ENCODE measurements around the gene UBE2J2. TPM values are rescaled to one million over a fixed set of nuclear protein-coding genes. Genes with fewer than 3 reads are reported as not detected.
A peak's percentile ranks its signal among the peaks of the same experiment; 100 is the strongest.

The UBE2J2 gene
- total RNA-seq, 1 donor from 2014 or later, result 52.0 TPM

GRCh38 chr1:1273209-1273511, 494 bp downstream of the UBE2J2 start:
- Mint-ChIP-seq H3K4me1 (ENCODE audit: low read depth) (peaks cover 41% of the 10 kb centered on the region), H3K27me3 (ENCODE audit: low read depth) (no peaks in the 10 kb centered on the region)
- DNase-seq (ENCODE audit: low spot score), result no peak

DNA sequence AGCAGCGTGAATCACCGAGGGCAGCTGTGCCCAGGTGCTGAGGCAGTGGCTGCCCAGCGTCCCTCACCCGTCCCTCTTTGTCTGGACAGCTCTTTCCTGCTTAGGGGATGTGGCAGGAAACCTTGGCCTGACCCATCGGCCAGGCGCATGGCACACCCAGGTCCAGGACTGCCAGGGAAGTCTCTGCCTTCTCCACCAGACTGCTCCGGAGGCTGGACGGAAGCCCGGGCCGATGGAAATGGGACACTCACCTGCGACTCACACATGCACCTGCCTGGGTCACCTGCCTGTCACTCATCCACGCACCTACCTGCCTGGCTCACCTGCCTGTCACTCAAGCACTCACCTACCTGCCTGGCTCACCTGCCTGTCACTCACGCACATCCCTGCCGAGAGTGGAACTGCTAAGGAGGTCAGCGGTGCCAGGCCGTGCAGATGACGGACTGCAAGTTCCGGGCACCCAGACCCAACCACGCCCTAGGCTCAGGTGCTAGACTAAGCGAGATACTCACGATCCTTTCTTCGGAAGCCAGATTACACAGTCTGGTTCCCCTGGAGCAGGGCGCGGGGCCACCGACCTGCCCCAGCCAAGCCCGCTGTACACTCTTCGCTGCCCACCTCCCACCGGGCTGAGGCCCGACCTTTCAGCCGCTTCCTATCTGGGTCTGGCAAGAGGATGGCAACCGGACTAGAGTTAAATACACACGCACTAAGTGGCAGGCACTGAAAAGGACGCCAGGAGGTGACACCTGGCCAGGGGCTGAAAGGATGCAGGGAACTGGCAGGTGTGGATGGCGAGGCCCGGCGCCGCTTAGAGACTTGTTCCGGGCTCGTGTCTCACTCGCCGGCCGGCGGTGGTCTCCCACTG, 1.1 kb downstream of the UBE2J2 start:
- Mint-ChIP-seq H3K4me3 (ENCODE audit: unreplicated experiment) (peak overlapping the region; percentile 87), H3K27me3 (ENCODE audit: low read depth) (no peaks in the 10 kb centered on the region), H3K4me1 (ENCODE audit: low read depth) (peaks cover 41% of the 10 kb centered on the region), H3K36me3 (ENCODE audit: low read depth) (no peaks in the 10 kb centered on the region), H3K9me3 (ENCODE audit: low read depth) (no peaks in the 10 kb centered on the region), H3K27ac (ENCODE audit: unreplicated experiment) (peak overlapping the region; percentile 93)
- DNase-seq (ENCODE audit: low spot score), result no peak
- TF ChIP-seq CTCF (IDR thresholded peaks at IDR 0.05), result peak; percentile 10

More at GRCh38 chr1:1273209-1273511, 494 bp downstream of the UBE2J2 start:
- Mint-ChIP-seq H3K27ac (ENCODE audit: unreplicated experiment) (peak overlapping the region; percentile 93), H3K9me3 (ENCODE audit: low read depth) (no peaks in the 10 kb centered on the region), H3K36me3 (ENCODE audit: low read depth) (no peaks in the 10 kb centered on the region), H3K4me3 (ENCODE audit: unreplicated experiment) (peak overlapping the region; percentile 87)
- no peak for TF ChIP-seq CTCF (IDR thresholded peaks at IDR 0.05)

DNA sequence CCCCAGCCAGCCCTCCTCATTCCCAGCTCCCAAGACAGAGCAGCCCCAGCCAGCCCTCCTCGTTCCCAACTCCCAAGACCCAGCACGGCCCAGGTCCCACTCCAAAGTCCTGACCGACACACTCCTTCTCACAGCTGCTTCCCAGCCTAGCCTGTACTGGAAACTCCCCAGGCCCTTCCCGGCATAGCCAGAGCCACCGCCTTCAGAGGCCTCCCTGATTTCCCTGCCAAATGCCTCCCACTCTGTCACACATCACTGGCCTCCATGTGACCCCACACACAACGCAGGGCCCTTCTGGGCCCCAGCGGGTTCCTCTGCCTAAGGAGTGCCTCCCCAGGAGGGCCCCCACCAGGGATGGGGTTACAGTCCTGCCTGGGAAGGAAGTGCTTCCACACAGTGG, 2.8 kb downstream of the UBE2J2 start:
- peaks cover 1% of the 10 kb centered on the region for H3K36me3 Mint-ChIP-seq (ENCODE audit: low read depth)
- TF ChIP-seq CTCF (IDR thresholded peaks at IDR 0.05), result no peak
- no peaks in the 10 kb centered on the region for H3K9me3 Mint-ChIP-seq (ENCODE audit: low read depth)

DNA sequence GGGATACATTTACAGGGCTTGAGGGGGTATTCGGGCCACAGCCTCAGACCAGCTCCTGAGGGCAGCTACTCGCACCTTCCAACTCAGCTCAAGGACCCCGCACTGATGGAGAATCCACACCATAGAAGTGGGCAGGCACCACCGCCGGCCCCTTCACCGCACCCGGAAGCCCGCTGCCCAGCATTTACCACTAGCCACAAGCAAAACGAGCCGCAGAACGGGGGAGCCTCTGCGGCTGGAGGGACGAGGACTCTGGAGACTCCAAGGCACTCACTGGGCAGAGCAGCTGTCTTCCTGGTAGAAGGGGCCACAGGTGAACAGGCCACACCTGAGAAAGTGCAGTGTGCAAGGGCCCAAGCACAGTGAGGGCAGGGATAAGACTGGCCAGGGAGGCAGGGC, 5.4 kb downstream of the UBE2J2 start:
- Mint-ChIP-seq H3K27me3 (ENCODE audit: low read depth) (no peaks in the 10 kb centered on the region), H3K4me1 (ENCODE audit: low read depth) (peaks cover 57% of the 10 kb centered on the region), H3K36me3 (ENCODE audit: low read depth) (peaks cover 4% of the 10 kb centered on the region), H3K27ac (ENCODE audit: unreplicated experiment) (peak overlapping the region; percentile 32), H3K4me3 (ENCODE audit: unreplicated experiment) (no peak overlapping the region), H3K9me3 (ENCODE audit: low read depth) (no peaks in the 10 kb centered on the region)
- no peak for DNase-seq (ENCODE audit: low spot score)
- no peak for TF ChIP-seq CTCF (IDR thresholded peaks at IDR 0.05)

More for the DNA sequence above, 2.8 kb downstream of the UBE2J2 start:
- Mint-ChIP-seq H3K4me1 (ENCODE audit: low read depth) (peaks cover 45% of the 10 kb centered on the region), H3K27me3 (ENCODE audit: low read depth) (no peaks in the 10 kb centered on the region), H3K27ac (ENCODE audit: unreplicated experiment) (peak overlapping the region; percentile 83), H3K4me3 (ENCODE audit: unreplicated experiment) (peak overlapping the region; percentile 13)
- no peak for DNase-seq (ENCODE audit: low spot score)

- H3K36me3 Mint-ChIP-seq (ENCODE audit: low read depth), result peaks cover 6% of the 10 kb centered on the region
- H3K4me3 Mint-ChIP-seq (ENCODE audit: unreplicated experiment), result no peak overlapping the region
- DNase-seq (ENCODE audit: low spot score), result no peak
- TF ChIP-seq CTCF (IDR thresholded peaks at IDR 0.05), result no peak
- H3K4me1 Mint-ChIP-seq (ENCODE audit: low read depth), result peaks cover 52% of the 10 kb centered on the region
- H3K27me3 Mint-ChIP-seq (ENCODE audit: low read depth), result no peaks in the 10 kb centered on the region
- H3K9me3 Mint-ChIP-seq (ENCODE audit: low read depth), result no peaks in the 10 kb centered on the region
- H3K27ac Mint-ChIP-seq (ENCODE audit: unreplicated experiment), result peak overlapping the region; percentile 69
These were observed 6.0 kb downstream of the UBE2J2 start for GRCh38 chr1:1267488-1268283.

All from chondrocyte (in vitro differentiated cells).